ENCODE data around the gene STPG2. TPM values are rescaled to one million over a fixed set of nuclear protein-coding genes. Genes with fewer than 3 reads are reported as not detected.

STPG2 gene
- total and polyA plus RNA-seq, 2 of the 8 experiments (the other 6 are each of a cell fraction or from before 2014, with no cell fraction given): 0.03 TPM; not detected in 1

DNA sequence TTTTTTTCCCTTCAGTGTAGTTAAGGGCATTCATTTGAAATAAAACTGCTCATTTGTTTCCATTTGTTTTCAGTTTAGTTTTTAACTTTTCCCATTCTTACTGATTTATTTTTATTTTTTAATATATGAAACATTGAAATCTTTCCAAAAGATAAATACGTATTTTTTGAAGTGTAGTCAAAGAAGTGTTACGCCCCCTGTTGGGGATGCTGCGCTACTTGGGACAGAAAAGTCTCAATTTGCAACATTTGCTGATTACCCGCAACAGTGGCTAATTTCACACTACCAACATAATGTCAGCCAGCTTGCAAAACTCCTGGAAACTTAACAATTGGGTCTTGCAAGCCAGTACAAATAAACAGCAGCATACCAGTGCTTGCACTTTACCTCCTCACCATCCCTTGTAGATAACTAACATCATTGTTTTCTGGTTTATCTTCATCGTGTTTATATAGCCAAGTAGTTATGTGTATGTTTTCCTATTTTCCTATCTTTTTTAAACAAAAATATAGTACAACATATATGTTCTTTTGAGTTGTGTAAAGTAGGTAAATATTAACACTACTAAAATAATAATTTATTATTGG is 158.6 kb downstream of the STPG2 start:
- 64% methylated on average over 5 of the region's 5 CpGs; no CpG with 5 or more reads in 1 of the 2 experiments for WGBS, 2 experiments (ENCODE audit: extremely low coverage in 1 of 2, insufficient coverage in 1 of 2, insufficient read length in 1 of 2, insufficient replicate concordance in 2 of 2, low coverage in 1 of 2, low lambda C conversion rate in 2 of 2, missing lambda C conversion rate in 1 of 2)
- no peak overlapping the region for H2BK20ac ChIP-seq (ENCODE audit: low read length)
- H3K4ac ChIP-seq (replicated peaks; ENCODE audit: insufficient read length, low read depth, low read length): no peak overlapping the region
- no peak overlapping the region for H4K8ac ChIP-seq (ENCODE audit: extremely low read depth, insufficient read depth, low read length)
- DNase-seq (ENCODE audit: low read depth in 1 of 2, low spot score in 2 of 2) (peak in 1 of 2 experiments; percentile 47), FAIRE-seq (no peak)
- H3K79me1 ChIP-seq (ENCODE audit: low read depth, low read length): no peaks in the 10 kb centered on the region
- H3K36me3 ChIP-seq (ENCODE audit: control insufficient read depth in 2 of 4, insufficient read depth in 4 of 4, low read length in 3 of 4): no peaks in the 10 kb centered on the region
- no peak overlapping the region for H2AK5ac ChIP-seq (ENCODE audit: low read depth, low read length)
- no peaks in the 10 kb centered on the region for H3K79me2 ChIP-seq (ENCODE audit: control insufficient read depth in 1 of 2, insufficient read depth in 2 of 2, low read length in 2 of 2)
- no peak overlapping the region for H2BK15ac ChIP-seq (ENCODE audit: low read length)
- no peak for TF ChIP-seq NANOG (IDR thresholded peaks at IDR 0.05; ENCODE audit: insufficient read depth, low read depth, low read length, poor library complexity, severe bottlenecking)
- TF ChIP-seq RAD21 (IDR thresholded peaks at IDR 0.05 in 1 of 2, conservative IDR thresholded peaks at IDR 0.05 in 1 of 2; ENCODE audit: low read depth in 2 of 2, low read length in 2 of 2): peak; percentile 57 to 58
- TF ChIP-seq, protein P1, sequence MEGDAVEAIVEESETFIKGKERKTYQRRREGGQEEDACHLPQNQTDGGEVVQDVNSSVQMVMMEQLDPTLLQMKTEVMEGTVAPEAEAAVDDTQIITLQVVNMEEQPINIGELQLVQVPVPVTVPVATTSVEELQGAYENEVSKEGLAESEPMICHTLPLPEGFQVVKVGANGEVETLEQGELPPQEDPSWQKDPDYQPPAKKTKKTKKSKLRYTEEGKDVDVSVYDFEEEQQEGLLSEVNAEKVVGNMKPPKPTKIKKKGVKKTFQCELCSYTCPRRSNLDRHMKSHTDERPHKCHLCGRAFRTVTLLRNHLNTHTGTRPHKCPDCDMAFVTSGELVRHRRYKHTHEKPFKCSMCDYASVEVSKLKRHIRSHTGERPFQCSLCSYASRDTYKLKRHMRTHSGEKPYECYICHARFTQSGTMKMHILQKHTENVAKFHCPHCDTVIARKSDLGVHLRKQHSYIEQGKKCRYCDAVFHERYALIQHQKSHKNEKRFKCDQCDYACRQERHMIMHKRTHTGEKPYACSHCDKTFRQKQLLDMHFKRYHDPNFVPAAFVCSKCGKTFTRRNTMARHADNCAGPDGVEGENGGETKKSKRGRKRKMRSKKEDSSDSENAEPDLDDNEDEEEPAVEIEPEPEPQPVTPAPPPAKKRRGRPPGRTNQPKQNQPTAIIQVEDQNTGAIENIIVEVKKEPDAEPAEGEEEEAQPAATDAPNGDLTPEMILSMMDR (IDR thresholded peaks at IDR 0.05; ENCODE audit: control extremely low read depth in 1 of 3, insufficient read depth in 1 of 3, low read depth in 1 of 3, low read length in 3 of 3): peak in 2 of 3 experiments; percentile 37 to 57; a peak in 3 of 4 replicates
- H4K20me1 ChIP-seq (replicated peaks in 1 of 2; ENCODE audit: control insufficient read depth in 1 of 2, insufficient read depth in 2 of 2, low read length in 2 of 2): no peaks in the 10 kb centered on the region
- CTCF ChIA-PET (ENCODE audit: partially characterized antibody): interaction anchor here (0.6 to 1.5 kb wide), 3 partner anchors 9 to 667 kb away, joined by 3 to 4 read pairs (median 4); no protein-coding TSS in a partner anchor
- H3K56ac ChIP-seq (replicated peaks; ENCODE audit: insufficient read length, low read depth, low read length): no peak overlapping the region
- no peak overlapping the region for H3K9ac ChIP-seq (replicated peaks in 1 of 4; ENCODE audit: extremely low read depth in 1 of 4, low read depth in 3 of 4, low read length in 3 of 4)
- no peak overlapping the region for H3K27ac ChIP-seq (ENCODE audit: low read depth, low read length)
- H3K27me3 ChIP-seq (replicated peaks in 1 of 4; ENCODE audit: control insufficient read depth in 3 of 4, extremely low read depth in 1 of 4, insufficient read depth in 3 of 4, low read length in 3 of 4): no peaks in the 10 kb centered on the region
- no peak overlapping the region for H3K23ac ChIP-seq (ENCODE audit: insufficient read length)
- H2BK12ac ChIP-seq (ENCODE audit: low read depth, low read length): no peak overlapping the region
- H3K9me3 ChIP-seq (ENCODE audit: insufficient read depth in 2 of 2, low read depth in 1 of 2, low read length in 1 of 2): no peaks in the 10 kb centered on the region
- no peak overlapping the region for H2BK120ac ChIP-seq (replicated peaks; ENCODE audit: low read depth, low read length)
- H3K4me2 ChIP-seq (ENCODE audit: insufficient read depth in 1 of 2, low read depth in 2 of 2, low read length in 2 of 2): no peak overlapping the region
- no peak overlapping the region for H3K18ac ChIP-seq (ENCODE audit: extremely low read depth, low read length)
- no peak overlapping the region for H2AFZ ChIP-seq (ENCODE audit: low read length)
- POLR2A ChIA-PET (ENCODE audit: partially characterized antibody): no interaction called here
- no peak overlapping the region for H4K5ac ChIP-seq (ENCODE audit: insufficient read length, low read depth, low read length)
- H3K4me1 ChIP-seq (replicated peaks in 1 of 4; ENCODE audit: control insufficient read depth in 3 of 4, insufficient read depth in 4 of 4, low read length in 3 of 4): no peaks in the 10 kb centered on the region
- H2BK5ac ChIP-seq (ENCODE audit: low read depth, low read length): no peak overlapping the region
- no peak overlapping the region for H4K91ac ChIP-seq (replicated peaks; ENCODE audit: insufficient read length, low read length)
- no peak overlapping the region for H3K14ac ChIP-seq (ENCODE audit: insufficient read length)
- H3K4me3 ChIP-seq (ENCODE audit: extremely low read depth in 1 of 4, insufficient read depth in 2 of 4, low read depth in 3 of 4, low read length in 4 of 4): no peak overlapping the region
- H3K23me2 ChIP-seq (ENCODE audit: low read depth, low read length): no peaks in the 10 kb centered on the region; the same call in 1 of the 2 replicates

Measured in H1 (cell line).